Neutrophil (primary cell): Measurements from ENCODE around the gene SYT10.
A peak's percentile ranks its signal among the peaks of the same experiment; 100 is the strongest.

Experiments used
- H3K27ac ChIP-seq: fragments of 200-600 bp; sonication (generic); 2 replicates; pipeline ENCODE4 v1.5.1; 2016; ENCODE audit warnings: mild to moderate bottlenecking, moderate library complexity
- H3K27me3 ChIP-seq: fragments of 200-600 bp; sonication (generic); 2 replicates; pipeline ENCODE4 v1.6.0; 2016; ENCODE audit warnings: mild to moderate bottlenecking
- H3K36me3 ChIP-seq: fragments of 200-600 bp; sonication (generic); 2 replicates; pipeline ENCODE4 v1.5.1; 2017
- H3K4me1 ChIP-seq, 2 experiments: fragments of 200-600 bp in 1 of 2; sonication (generic) in 1 of 2; 1 replicate in 1 of 2; 2 replicates in 1 of 2; pipeline versions ENCODE4 v1.5.1 to v1.6.1; 2013 to 2016; ENCODE audit warnings: low read depth in 1 of 2, low read length in 1 of 2, mild to moderate bottlenecking in 1 of 2, moderate library complexity in 1 of 2; ENCODE audit not compliant: control insufficient read depth in 1 of 2, insufficient read depth in 1 of 2
- H3K4me3 ChIP-seq, 2 experiments: fragments of 200-600 bp in 1 of 2; sonication (generic) in 1 of 2; 1 replicate in 1 of 2; 2 replicates in 1 of 2; pipeline ENCODE4 v1.5.1; 2013 to 2016; ENCODE audit warnings: low read depth in 1 of 2, low read length in 1 of 2, mild to moderate bottlenecking in 1 of 2, moderate library complexity in 1 of 2
- H3K9me3 ChIP-seq: fragments of 200-600 bp; sonication (generic); 2 replicates; pipeline ENCODE4 v1.5.1; 2016
- CTCF ChIP-seq: fragments of 200-600 bp; sonication (generic); IDR thresholded peaks from 2 replicates; pipeline ENCODE4 v1.5.1; 2016; ENCODE audit warnings: antibody characterized with exemption

SYT10 gene

GRCh38 chr12:33439587-33440011 is at the start of gene SYT10:
Gene SYT10, minus strand, starts transcription at chr12:33439819. Its CDS starts 297 bp downstream, at chr12:33439522.
- no peak within 1 kb of the TSS for H3K27ac ChIP-seq
- no peaks in the 10 kb centered on the region for H3K9me3 ChIP-seq
- peaks cover 70% of the 10 kb centered on the region for H3K27me3 ChIP-seq
- TF ChIP-seq CTCF = no peak
- no peaks in the 10 kb centered on the region for H3K36me3 ChIP-seq
- H3K4me3 ChIP-seq = peak within 1 kb of the TSS in 1 of 2 experiments; percentile 8
- H3K4me1 ChIP-seq = no peaks in the 10 kb centered on the region

- H3K27me3 ChIP-seq = no peaks in the 10 kb centered on the region
- no peak for TF ChIP-seq CTCF
- no peaks in the 10 kb centered on the region for H3K9me3 ChIP-seq
- H3K27ac ChIP-seq = no peak overlapping the region
- no peak overlapping the region for H3K4me3 ChIP-seq
- no peaks in the 10 kb centered on the region for H3K4me1 ChIP-seq
- no peaks in the 10 kb centered on the region for H3K36me3 ChIP-seq
These were observed 48.4 kb upstream of the SYT10 start for GRCh38 chr12:33488036-33488435.

GRCh38 chr12:33486058-33486457 is 46.4 kb upstream of the SYT10 start:
- H3K36me3 ChIP-seq = no peaks in the 10 kb centered on the region
- TF ChIP-seq CTCF = no peak
- no peak overlapping the region for H3K4me3 ChIP-seq
- H3K27ac ChIP-seq = no peak overlapping the region
- no peaks in the 10 kb centered on the region for H3K27me3 ChIP-seq
- H3K9me3 ChIP-seq = no peaks in the 10 kb centered on the region
- H3K4me1 ChIP-seq = no peaks in the 10 kb centered on the region

- Histone ChIP-seq H3K27me3 (no peaks in the 10 kb centered on the region), H3K36me3 (no peaks in the 10 kb centered on the region), H3K4me1 (no peaks in the 10 kb centered on the region), H3K4me3 (no peak overlapping the region), H3K9me3 (no peaks in the 10 kb centered on the region), H3K27ac (no peak overlapping the region)
- no peak for TF ChIP-seq CTCF
These were observed 44.5 kb upstream of the SYT10 start for GRCh38 chr12:33484161-33484560.

GRCh38 chr12:33480366-33480765 is 40.7 kb upstream of the SYT10 start:
- no peaks in the 10 kb centered on the region for H3K9me3 ChIP-seq
- H3K4me3 ChIP-seq = no peak overlapping the region
- no peaks in the 10 kb centered on the region for H3K4me1 ChIP-seq
- TF ChIP-seq CTCF = no peak
- no peaks in the 10 kb centered on the region for H3K27me3 ChIP-seq
- H3K27ac ChIP-seq = no peak overlapping the region
- H3K36me3 ChIP-seq = no peaks in the 10 kb centered on the region

- Histone ChIP-seq H3K4me3 (no peak overlapping the region), H3K4me1 (no peaks in the 10 kb centered on the region), H3K27ac (no peak overlapping the region), H3K9me3 (no peaks in the 10 kb centered on the region), H3K36me3 (no peaks in the 10 kb centered on the region), H3K27me3 (no peaks in the 10 kb centered on the region)
- TF ChIP-seq CTCF = no peak
These were observed 36.4 kb upstream of the SYT10 start for GRCh38 chr12:33476058-33476457.
